Measurements from ENCODE around the gene PSMB7.

Gene PSMB7

DNA sequence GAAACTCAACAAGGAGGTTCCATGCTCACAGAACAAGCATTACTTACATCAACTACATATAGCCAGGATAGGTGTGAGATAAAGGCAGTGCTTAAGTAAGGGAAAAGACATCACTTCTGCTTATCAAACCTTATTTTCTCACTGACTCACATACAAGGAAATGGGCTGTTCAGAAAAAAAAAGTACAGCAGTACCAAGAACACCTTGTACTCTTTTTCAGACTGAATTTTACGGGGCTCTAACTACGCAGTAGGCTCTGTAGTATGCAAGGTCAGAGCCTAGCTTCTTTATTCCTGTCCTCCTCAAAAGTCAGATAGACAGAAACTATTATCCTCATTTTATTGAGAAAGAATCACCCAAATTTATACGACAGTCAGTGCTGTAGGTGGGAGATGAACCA, 5.8 kb downstream of the PSMB7 start:
- no peak for DNase-seq

- no peak for DNase-seq
Measured at GRCh38 chr9:124403246-124403645, 12.0 kb downstream of the PSMB7 start.

DNA sequence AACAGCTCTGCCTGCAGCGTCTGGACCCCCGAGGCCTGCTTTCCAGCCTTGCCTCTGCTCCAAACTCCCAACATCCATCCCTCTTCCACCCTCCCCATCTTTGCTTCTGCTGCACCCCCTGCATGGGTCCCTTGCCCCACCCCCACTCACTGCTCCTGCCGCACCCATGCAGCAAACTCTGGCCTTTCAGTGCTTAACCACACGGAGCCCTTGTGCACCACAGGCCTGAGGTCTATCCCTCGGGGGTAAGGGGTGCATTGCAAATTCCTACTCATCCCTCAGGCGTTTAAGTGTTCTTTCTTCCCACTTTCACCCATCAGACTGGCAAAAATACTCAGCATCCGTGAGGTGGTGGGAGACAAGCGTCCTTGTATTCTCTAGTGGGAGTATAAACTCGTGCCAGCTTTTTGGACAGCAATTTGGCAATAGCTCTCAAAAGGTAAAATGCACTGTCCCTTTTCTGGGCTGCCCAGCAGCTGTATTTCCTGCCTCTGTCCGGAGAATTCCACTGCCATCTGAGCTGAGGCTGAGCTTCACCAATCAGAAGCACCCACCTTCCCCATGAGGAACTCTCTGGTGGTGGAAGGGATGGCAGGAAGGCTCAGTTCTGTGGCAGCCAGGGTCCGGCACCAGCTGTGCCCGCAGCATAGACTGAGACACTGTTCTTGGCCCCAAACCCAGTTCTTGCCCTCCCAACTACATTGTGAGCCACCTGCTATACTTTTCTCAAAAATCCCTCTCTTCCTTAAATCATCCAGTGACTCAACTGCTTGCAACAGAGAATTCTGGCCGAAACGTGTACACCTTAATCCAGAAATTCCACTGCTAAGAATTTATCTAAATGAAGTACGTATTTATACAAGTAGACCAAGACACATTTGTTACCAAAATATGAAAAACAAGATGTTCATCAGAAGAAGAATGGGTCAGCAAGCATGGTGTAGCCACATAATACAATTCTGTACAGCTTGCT, 15.0 kb downstream of the PSMB7 start:
- DNase-seq, result no peak

- no peak for DNase-seq
Measured at GRCh38 chr9:124399323-124399967, 15.8 kb downstream of the PSMB7 start.

DNA sequence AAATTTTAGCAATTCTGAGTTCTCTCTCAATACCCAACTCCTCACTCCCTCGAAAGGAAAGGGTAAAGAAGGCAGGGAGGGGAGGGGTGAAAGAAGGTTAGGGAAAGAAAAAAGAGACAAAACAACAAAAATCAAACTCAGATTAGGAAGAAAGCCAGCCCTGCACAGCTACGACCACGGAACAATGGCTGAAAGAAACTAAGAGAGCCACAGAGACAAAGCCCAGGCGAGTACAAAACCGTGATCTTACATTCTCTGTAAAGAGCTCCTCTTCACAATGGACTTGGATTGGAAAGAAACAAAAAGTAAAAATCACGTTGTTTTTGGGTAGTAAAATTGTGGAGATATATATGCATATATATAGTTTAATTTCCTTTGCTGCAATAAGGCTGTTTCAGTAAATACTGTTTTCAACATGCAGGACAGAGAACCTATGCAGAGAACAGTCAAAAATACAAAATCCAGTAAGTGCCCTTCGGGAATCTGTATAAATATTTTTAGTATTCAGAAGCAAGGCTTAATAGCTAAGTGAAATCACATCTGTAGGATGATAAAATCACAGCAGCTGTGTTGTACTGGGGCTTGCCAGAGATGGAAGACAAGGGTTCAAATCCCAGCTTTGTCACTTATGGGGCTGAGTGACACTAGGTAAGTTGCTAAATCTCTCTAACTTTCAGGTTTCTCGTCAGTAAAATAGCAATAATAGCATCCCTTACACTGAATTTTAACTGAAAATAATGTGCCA, 16.9 kb downstream of the PSMB7 start:
- no peak for DNase-seq

- no peak for DNase-seq
Measured at GRCh38 chr9:124395826-124396225, 19.4 kb downstream of the PSMB7 start.

GRCh38 chr9:124394596-124394995, 20.6 kb downstream of the PSMB7 start:
- no peak for DNase-seq

- no peak for DNase-seq
Measured at GRCh38 chr9:124394167-124394566, 21.1 kb downstream of the PSMB7 start.

GRCh38 chr9:124392871-124393460, 22.3 kb downstream of the PSMB7 start:
- peak in 1 of 2 experiments; percentile 32 for DNase-seq

GRCh38 chr9:124392254-124392870, 22.9 kb downstream of the PSMB7 start:
- DNase-seq, result no peak

- DNase-seq, result no peak
Measured at GRCh38 chr9:124390794-124391658, 24.2 kb downstream of the PSMB7 start.

- DNase-seq, result no peak
Measured at GRCh38 chr9:124389146-124389939, 25.9 kb downstream of the PSMB7 start.

GRCh38 chr9:124388275-124389048, 26.8 kb downstream of the PSMB7 start:
- DNase-seq, result no peak

DNA sequence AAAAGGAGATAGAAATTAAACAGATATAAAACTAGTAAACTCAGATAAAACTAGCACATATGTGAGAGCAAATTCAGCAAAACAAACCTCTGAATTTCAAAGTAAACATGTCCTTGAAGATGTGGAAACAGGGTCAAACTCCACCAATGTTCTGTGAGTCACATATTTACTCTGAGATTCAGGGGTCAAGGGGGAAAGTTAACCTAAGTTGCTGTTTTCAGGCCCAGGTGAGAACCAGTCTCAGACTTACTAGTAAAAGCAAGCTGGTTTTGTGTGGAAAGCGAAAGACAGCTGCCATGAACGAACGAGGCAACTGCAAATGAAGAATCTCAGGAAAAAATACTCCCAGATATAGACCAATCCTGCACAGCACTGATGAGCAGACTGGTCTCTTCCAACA, 29.0 kb downstream of the PSMB7 start:
- DNase-seq, result no peak

- no peak for DNase-seq
Measured at GRCh38 chr9:124385623-124386022, 29.6 kb downstream of the PSMB7 start.

GRCh38 chr9:124384846-124385245, 30.4 kb downstream of the PSMB7 start:
- DNase-seq, result no peak

- no peak for DNase-seq
Measured at GRCh38 chr9:124384210-124384609, 31.0 kb downstream of the PSMB7 start.

- no peak for DNase-seq
Measured at GRCh38 chr9:124381170-124381945, 33.9 kb downstream of the PSMB7 start.

Data from activated T-cell treated with anti-CD3 and anti-CD28 coated beads, Interleukin-2, amount 50 U/mL, for 48 hours (primary cell).